DOHH2 (cell line): ENCODE results near the gene RBM17.
A peak's percentile ranks its signal among the peaks of the same experiment; 100 is the strongest.
"Not testable (repeated sequence)": the region's sequence is repeated elsewhere in the genome, so short reads cannot be mapped to it uniquely, and the experiment has no call there.

Experiments used
- H3F3A ChIP-seq: fragments of 200-600 bp; sonication (generic), shearing (Covaris generic); 2 replicates; pipeline ENCODE4 v1.6.0; 2016; ENCODE audit warnings: antibody characterized with exemption, mild to moderate bottlenecking; ENCODE audit not compliant: control insufficient read depth, insufficient read depth
- H3K27ac ChIP-seq: fragments of 200-600 bp; sonication (generic); 2 replicates; pipeline ENCODE4 v1.5.1; 2014; ENCODE audit warnings: low read depth, mild to moderate bottlenecking, low read length, moderate library complexity
- H3K27me3 ChIP-seq: fragments of 200-600 bp; sonication (generic); 2 replicates; pipeline ENCODE4 v1.6.1; 2014; ENCODE audit warnings: mild to moderate bottlenecking, low read length, mixed read lengths; ENCODE audit not compliant: control insufficient read depth
- H3K36me3 ChIP-seq: fragments of 200-600 bp; sonication (generic); 2 replicates; pipeline ENCODE4 v1.6.1; 2014; ENCODE audit warnings: mild to moderate bottlenecking, low read length, moderate library complexity, mixed read lengths; ENCODE audit not compliant: control insufficient read depth
- H3K4me1 ChIP-seq: fragments of 200-600 bp; sonication (generic); 2 replicates; pipeline ENCODE4 v1.6.1; 2014; ENCODE audit warnings: mild to moderate bottlenecking, low read length, mixed read lengths; ENCODE audit not compliant: control insufficient read depth
- H3K4me2 ChIP-seq: fragments of 200-600 bp; sonication (generic); 2 replicates; pipeline ENCODE4 v1.6.0; 2014; ENCODE audit warnings: mild to moderate bottlenecking, low read length, moderate library complexity
- H3K4me3 ChIP-seq: fragments of 200-600 bp; sonication (generic); 2 replicates; pipeline ENCODE4 v1.5.1; 2014; ENCODE audit warnings: mild to moderate bottlenecking, low read length, mixed read lengths
- H3K79me2 ChIP-seq: fragments of 200-600 bp; sonication (generic); 2 replicates; pipeline ENCODE4 v1.6.1; 2014; ENCODE audit warnings: mild to moderate bottlenecking, low read length, mixed read lengths; ENCODE audit not compliant: control insufficient read depth
- H3K9me2 ChIP-seq: fragments of 200-600 bp; sonication (generic); replicated peaks from 2 replicates; pipeline ENCODE4 v1.6.1; 2014; ENCODE audit warnings: mild to moderate bottlenecking, low read length, mixed read lengths; ENCODE audit not compliant: control insufficient read depth
- H3K9me3 ChIP-seq: fragments of 200-600 bp; sonication (generic); 2 replicates; pipeline ENCODE4 v1.6.1; 2014; ENCODE audit warnings: antibody characterized with exemption, low read length, mixed read lengths; ENCODE audit not compliant: control insufficient read depth, insufficient read depth
- H4K20me1 ChIP-seq: fragments of 200-600 bp; sonication (generic); 2 replicates; pipeline ENCODE4 v1.6.0; 2014; ENCODE audit warnings: low read depth, mild to moderate bottlenecking, antibody characterized with exemption, low read length, moderate library complexity; ENCODE audit not compliant: control insufficient read depth, insufficient read depth
- CTCF ChIP-seq: fragments of 200-600 bp; sonication (generic); IDR thresholded peaks from one replicate; pipeline ENCODE4 v1.5.1; 2014; ENCODE audit warnings: antibody characterized with exemption, mild to moderate bottlenecking, low read depth, low read length; ENCODE audit not compliant: poor library complexity, severe bottlenecking
- EZH2phosphoT487 ChIP-seq: fragments of 200-600 bp; sonication (generic); IDR thresholded peaks from 2 replicates; pipeline ENCODE4 v1.6.1; 2017; ENCODE audit warnings: borderline replicate concordance, mild to moderate bottlenecking, antibody characterized with exemption, low read length, moderate library complexity, mixed read lengths

Gene RBM17

DNA sequence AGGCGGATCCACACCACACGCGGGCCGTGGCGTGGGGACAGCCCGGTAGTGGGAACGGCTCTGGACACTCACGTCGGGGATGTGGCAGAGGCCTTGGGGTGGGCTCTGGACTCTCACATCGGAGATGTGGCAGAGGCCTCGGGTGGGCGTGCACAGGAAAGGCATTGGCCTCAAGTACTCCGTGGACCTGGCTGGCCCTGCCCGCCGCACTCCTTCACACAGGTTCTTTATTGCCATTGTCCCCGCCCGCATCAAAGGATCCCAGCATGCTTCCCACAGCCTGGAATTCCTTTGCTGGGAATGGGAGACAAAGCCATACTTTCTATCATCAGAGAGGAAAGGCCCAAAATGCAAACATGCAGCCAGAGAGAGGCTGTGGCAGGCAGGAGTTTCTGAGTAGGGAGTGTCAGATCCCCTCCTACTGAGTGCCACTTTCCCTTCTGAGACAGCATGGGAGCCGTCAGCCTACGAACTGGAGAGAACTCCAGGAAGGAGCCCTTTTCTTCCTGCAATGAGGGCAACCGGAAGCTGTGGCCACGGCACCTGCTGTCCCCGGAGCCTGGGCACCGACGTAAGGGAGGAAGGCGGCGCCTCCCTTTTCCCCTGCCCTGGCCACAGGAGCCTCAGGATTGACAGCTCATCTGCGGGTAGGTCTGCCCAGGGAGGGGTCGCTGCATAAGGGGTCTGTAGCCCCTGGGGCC is 51.5 kb downstream of the RBM17 start:
- H3K4me1 ChIP-seq, result peaks cover 26% of the 10 kb centered on the region
- H4K20me1 ChIP-seq, result no peaks in the 10 kb centered on the region
- peaks cover 6% of the 10 kb centered on the region for H3K79me2 ChIP-seq
- H3K9me2 ChIP-seq, result no peaks in the 10 kb centered on the region
- H3K9me3 ChIP-seq, result no peaks in the 10 kb centered on the region
- peaks cover 64% of the 10 kb centered on the region for H3K27me3 ChIP-seq
- H3K27ac ChIP-seq, result no peak overlapping the region
- H3K36me3 ChIP-seq, result no peaks in the 10 kb centered on the region
- peak overlapping the region; percentile 76 for H3K4me2 ChIP-seq
- 0 out of 2 replicates have a peak, but pooled peaks cover 3% of the 10 kb centered on the region for H3F3A ChIP-seq
- peak overlapping the region; percentile 66 for H3K4me3 ChIP-seq
- TF ChIP-seq CTCF, result no peak
- no peak for TF ChIP-seq EZH2phosphoT487

DNA sequence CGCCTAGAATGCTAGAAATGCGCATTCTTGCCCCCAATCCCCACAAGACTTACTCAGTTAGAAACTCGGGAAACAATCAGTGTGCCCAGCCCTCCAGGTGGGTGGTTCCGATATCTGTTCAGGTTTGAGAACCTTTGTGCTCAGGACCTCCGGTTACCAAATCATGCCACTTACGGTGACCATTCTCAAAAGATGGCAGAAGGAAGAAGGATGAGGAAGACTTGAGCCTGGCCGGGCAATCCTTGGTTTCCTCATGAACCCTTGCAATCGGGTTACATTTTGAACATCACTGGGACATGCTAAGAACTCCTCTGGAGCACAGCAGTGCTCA is 52.1 kb downstream of the RBM17 start:
- Histone ChIP-seq H4K20me1 (no peaks in the 10 kb centered on the region; the same call in 1 of the 2 replicates), H3K9me3 (no peaks in the 10 kb centered on the region), H3K4me2 (peak overlapping the region; percentile 76), H3K4me3 (peak overlapping the region; percentile 66), H3K36me3 (no peaks in the 10 kb centered on the region), H3K27me3 (peaks cover 59% of the 10 kb centered on the region), H3K79me2 (peaks cover 12% of the 10 kb centered on the region), H3K27ac (no peak overlapping the region), H3K9me2 (no peaks in the 10 kb centered on the region), H3F3A (0 out of 2 replicates have a peak, but pooled peaks cover 3% of the 10 kb centered on the region), H3K4me1 (peaks cover 30% of the 10 kb centered on the region)
- no peak for TF ChIP-seq CTCF
- TF ChIP-seq EZH2phosphoT487, result no peak

- H3K27me3 ChIP-seq, result peaks cover 53% of the 10 kb centered on the region
- H3K27ac ChIP-seq, result no peak overlapping the region
- 0 out of 2 replicates have a peak, but pooled peaks cover 3% of the 10 kb centered on the region for H3F3A ChIP-seq
- H3K4me3 ChIP-seq, result peak overlapping the region; percentile 66
- TF ChIP-seq EZH2phosphoT487, result no peak
- TF ChIP-seq CTCF, result no peak
- peaks cover 36% of the 10 kb centered on the region for H3K4me1 ChIP-seq
- H3K9me3 ChIP-seq, result no peaks in the 10 kb centered on the region
- peaks cover 4% of the 10 kb centered on the region for H3K36me3 ChIP-seq
- H3K79me2 ChIP-seq, result peaks cover 18% of the 10 kb centered on the region
- no peaks in the 10 kb centered on the region; the same call in 1 of the 2 replicates for H4K20me1 ChIP-seq
- H3K9me2 ChIP-seq, result no peaks in the 10 kb centered on the region
- H3K4me2 ChIP-seq, result peak overlapping the region; percentile 76
Observed at GRCh38 chr10:6141296-6142151, 52.7 kb downstream of the RBM17 start.

GRCh38 chr10:6142186-6142585 is 53.4 kb downstream of the RBM17 start:
- H3K9me2 ChIP-seq, H4K20me1 ChIP-seq, H3K9me3 ChIP-seq, H3K4me2 ChIP-seq, H3K27ac ChIP-seq, H3F3A ChIP-seq, H3K4me3 ChIP-seq, H3K36me3 ChIP-seq: not testable (repeated sequence)
- peaks cover 47% of the 10 kb centered on the region for H3K27me3 ChIP-seq
- H3K79me2 ChIP-seq, result peaks cover 25% of the 10 kb centered on the region
- H3K4me1 ChIP-seq, result peaks cover 37% of the 10 kb centered on the region
